ENCODE data around the gene NGEF. TPM values are rescaled to one million over a fixed set of nuclear protein-coding genes. Genes with fewer than 3 reads are reported as not detected.

NGEF gene
- total and polyA plus RNA-seq, 7 donors = 0.13 to 0.51 (median 0.25) TPM; not detected in 1

GRCh38 chr2:232999354-232999753 lies 13.7 kb downstream of the NGEF start:
- H3K27me3 ChIP-seq (ENCODE audit: insufficient read depth in 3 of 3, low read length in 2 of 3) = peaks cover 0 to 2% (median 0%) of the 10 kb centered on the region in 3 donors
- DNase-seq (no peak), ATAC-seq (peak; percentile 45 to 67 (median 62))
- H3K27ac ChIP-seq = no peak overlapping the region
- H3K4me1 ChIP-seq = no peaks in the 10 kb centered on the region
- no peaks in the 10 kb centered on the region for H3K9me3 ChIP-seq
- WGBS, 3 donors = 48 to 59% (median 53%) methylated on average over 7 of the region's 7 CpGs
- no peaks in the 10 kb centered on the region for H3K36me3 ChIP-seq (ENCODE audit: insufficient read depth in 1 of 2, low read depth in 1 of 2)
- intact Hi-C loops (cut with DNase I) = no loop called here
- TF ChIP-seq CTCF (IDR thresholded peaks at IDR 0.05) = no peak
- no peak overlapping the region for H3K4me3 ChIP-seq

DNA sequence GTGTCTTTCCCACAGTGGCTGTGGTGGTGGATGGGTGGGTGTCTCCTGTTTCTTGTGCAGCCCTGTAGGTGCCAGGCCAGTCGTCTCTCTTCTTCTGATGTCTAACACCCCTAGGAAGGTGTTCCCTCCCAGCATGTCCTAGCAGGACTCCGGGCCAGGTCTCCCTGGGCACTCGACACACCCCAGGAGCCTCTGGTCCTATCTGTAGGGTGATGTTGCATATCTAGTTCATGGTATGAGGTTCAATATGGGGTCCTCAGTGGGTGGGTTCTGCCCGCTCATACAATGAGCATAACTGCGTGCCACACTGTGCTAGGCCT lies 14.4 kb downstream of the NGEF start:
- Histone ChIP-seq H3K36me3 (ENCODE audit: insufficient read depth in 1 of 2, low read depth in 1 of 2) (no peaks in the 10 kb centered on the region), H3K27me3 (ENCODE audit: insufficient read depth in 3 of 3, low read length in 2 of 3) (no peaks in the 10 kb centered on the region), H3K4me3 (no peak overlapping the region), H3K4me1 (no peaks in the 10 kb centered on the region), H3K9me3 (no peaks in the 10 kb centered on the region), H3K27ac (no peak overlapping the region)
- DNase-seq (no peak), ATAC-seq (no peak)
- WGBS, 3 donors = 76 to 93% (median 87%) methylated on average over 5 of the region's 5 CpGs
- intact Hi-C loops (cut with DNase I) = no loop called here
- TF ChIP-seq CTCF (IDR thresholded peaks at IDR 0.05) = no peak

- DNase-seq (no peak), ATAC-seq (no peak)
- WGBS, 3 donors = 87 to 93% (median 88%) methylated on average over 18 of the region's 18 CpGs
- intact Hi-C loops (cut with DNase I) = no loop called here
- Histone ChIP-seq H3K27ac (no peak overlapping the region), H3K36me3 (ENCODE audit: insufficient read depth in 1 of 2, low read depth in 1 of 2) (no peaks in the 10 kb centered on the region), H3K4me1 (no peaks in the 10 kb centered on the region), H3K9me3 (no peaks in the 10 kb centered on the region), H3K4me3 (no peak overlapping the region), H3K27me3 (ENCODE audit: insufficient read depth in 3 of 3, low read length in 2 of 3) (no peaks in the 10 kb centered on the region)
- TF ChIP-seq CTCF (IDR thresholded peaks at IDR 0.05) = no peak
These were observed 15.0 kb downstream of the NGEF start for GRCh38 chr2:232997749-232998665.

DNA sequence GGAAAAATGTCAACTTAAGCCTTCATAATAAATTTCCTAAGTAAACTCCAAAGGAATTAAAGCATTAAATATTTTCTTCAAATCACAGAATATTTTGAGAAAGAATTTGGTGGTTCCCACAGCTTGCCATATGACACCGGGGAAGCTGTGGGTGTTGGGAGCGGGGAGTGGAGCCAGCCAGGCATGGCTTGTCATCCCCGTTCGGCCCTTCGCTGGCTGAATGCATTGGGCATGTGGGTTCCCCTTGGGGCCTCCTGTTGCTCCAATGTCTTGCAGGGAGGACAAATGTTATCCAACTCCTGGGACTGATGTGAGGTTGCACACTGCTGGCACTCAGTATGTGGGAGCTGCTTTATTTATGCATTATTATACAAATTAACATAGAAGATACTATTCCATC lies 18.6 kb downstream of the NGEF start:
- no peak for TF ChIP-seq CTCF (IDR thresholded peaks at IDR 0.05)
- no peak for DNase-seq
- intact Hi-C loops (cut with DNase I) = no loop called here

More for the DNA sequence above, 18.6 kb downstream of the NGEF start:
- no peaks in the 10 kb centered on the region for H3K4me1 ChIP-seq
- no peak overlapping the region for H3K4me3 ChIP-seq
- no peaks in the 10 kb centered on the region for H3K36me3 ChIP-seq (ENCODE audit: insufficient read depth in 1 of 2, low read depth in 1 of 2)
- no peaks in the 10 kb centered on the region for H3K27me3 ChIP-seq (ENCODE audit: insufficient read depth in 3 of 3, low read length in 2 of 3)
- 34 to 43% (median 36%) methylated on average over 5 of the region's 5 CpGs for WGBS, 3 donors
- H3K27ac ChIP-seq = no peak overlapping the region
- no peak for ATAC-seq
- H3K9me3 ChIP-seq = no peaks in the 10 kb centered on the region

Data from psoas muscle (tissue), 8 donors.